Activated CD8-positive, alpha-beta memory T cell treated with anti-CD3 and anti-CD28 coated beads for 36 hours (primary cell): ENCODE measurements around the gene CAMKK1. TPM values are rescaled to one million over a fixed set of nuclear protein-coding genes. Genes with fewer than 3 reads are reported as not detected.

ENCODE experiments used
- CTCF ChIA-PET: fragments of 350-600 bp; sonication (Branson Sonifier 250); formaldehyde crosslinking; loops from one replicate; lab custom pipeline; 2021; ENCODE audit warnings: antibody characterized with exemption; lab: Charles Lee
- POLR2A ChIA-PET: fragments of 350-600 bp; sonication (Branson Sonifier 250); formaldehyde crosslinking; loops from one replicate; lab custom pipeline; 2021; ENCODE audit warnings: antibody characterized with exemption; lab: Charles Lee
- total RNA-seq, 2 experiments: library from RNA; stranded (reverse); gene quantifications; one replicate each; pipeline ENCODE4 v1.2.3, GENCODE V29; 2021

The CAMKK1 gene
- total RNA-seq, 2 experiments from 2014 or later, result 3.1 to 3.5 TPM

DNA sequence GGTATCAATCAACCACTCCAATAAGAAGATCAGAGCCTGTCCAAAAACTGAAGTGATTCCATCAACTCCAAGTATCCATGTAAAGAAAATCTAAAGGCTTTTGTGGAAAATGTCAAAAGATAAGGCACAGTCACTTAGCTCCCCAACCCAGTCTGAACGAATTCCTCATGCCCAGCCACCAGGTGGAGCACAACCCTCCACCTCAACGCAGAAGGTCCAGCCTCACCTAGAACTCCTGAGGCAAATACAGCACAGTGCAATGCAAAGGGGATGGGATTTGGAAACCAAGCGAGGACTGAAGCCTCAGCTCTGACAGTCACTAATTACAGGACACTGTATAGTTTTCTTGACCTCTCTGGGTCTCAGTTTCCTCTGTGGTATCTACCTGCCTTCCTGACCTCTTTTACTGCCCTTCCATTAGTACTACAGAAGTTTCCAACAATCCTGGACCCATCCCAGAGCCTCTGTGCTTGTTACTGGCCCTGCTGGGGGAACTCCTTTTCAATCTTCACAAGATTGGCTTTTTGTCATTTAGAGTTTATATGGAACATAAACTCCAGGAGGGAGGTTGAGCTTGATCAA lies 48.8 kb downstream of the CAMKK1 start:
- ChIA-PET POLR2A (interaction anchor here (0.7 to 1.3 kb wide), 2 partner anchors 121 to 900 kb away, joined by 3 read pairs; partner anchors contain the start of gene HASPIN), CTCF (interaction anchor here (0.6 to 5.2 kb wide), 9 partner anchors 16 to 332 kb away, joined by 3 to 44 read pairs (median 3); partner anchors contain the start of gene ATP2A3)

- POLR2A ChIA-PET, result interaction anchor here (0.7 kb wide), 1 partner anchor 192 kb away, joined by 7 read pairs; no protein-coding TSS in a partner anchor
- CTCF ChIA-PET, result interaction anchor here (1.3 to 2.5 kb wide), 3 partner anchors 8 to 143 kb away, joined by 3 to 14 read pairs (median 5); partner anchors contain the start of gene NCBP3
These were observed 54.6 kb downstream of the CAMKK1 start for GRCh38 chr17:3838206-3838605.

DNA sequence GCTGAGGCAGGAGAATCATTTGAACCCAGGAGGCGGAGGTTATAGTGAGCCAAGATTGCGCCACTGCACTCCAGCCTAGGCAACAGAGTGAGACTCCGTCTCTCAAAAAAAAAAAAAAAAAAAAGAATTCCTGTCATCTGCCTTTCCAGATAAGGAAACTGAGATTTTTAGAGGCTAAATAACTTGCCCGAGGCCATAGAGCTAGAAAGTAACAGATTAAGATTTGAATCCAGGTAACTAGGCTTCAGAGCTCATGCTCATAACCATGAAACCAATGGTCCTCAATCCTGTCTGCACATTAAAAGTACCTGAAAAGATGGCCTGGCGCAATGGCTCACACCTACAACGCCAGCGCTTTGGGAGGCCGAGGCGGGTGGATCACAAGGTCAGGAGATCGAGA lies 56.3 kb downstream of the CAMKK1 start:
- POLR2A ChIA-PET, result no interaction called here
- CTCF ChIA-PET, result interaction anchor here (0.7 kb wide), 1 partner anchor 9 kb away, joined by 4 read pairs; no protein-coding TSS in a partner anchor

DNA sequence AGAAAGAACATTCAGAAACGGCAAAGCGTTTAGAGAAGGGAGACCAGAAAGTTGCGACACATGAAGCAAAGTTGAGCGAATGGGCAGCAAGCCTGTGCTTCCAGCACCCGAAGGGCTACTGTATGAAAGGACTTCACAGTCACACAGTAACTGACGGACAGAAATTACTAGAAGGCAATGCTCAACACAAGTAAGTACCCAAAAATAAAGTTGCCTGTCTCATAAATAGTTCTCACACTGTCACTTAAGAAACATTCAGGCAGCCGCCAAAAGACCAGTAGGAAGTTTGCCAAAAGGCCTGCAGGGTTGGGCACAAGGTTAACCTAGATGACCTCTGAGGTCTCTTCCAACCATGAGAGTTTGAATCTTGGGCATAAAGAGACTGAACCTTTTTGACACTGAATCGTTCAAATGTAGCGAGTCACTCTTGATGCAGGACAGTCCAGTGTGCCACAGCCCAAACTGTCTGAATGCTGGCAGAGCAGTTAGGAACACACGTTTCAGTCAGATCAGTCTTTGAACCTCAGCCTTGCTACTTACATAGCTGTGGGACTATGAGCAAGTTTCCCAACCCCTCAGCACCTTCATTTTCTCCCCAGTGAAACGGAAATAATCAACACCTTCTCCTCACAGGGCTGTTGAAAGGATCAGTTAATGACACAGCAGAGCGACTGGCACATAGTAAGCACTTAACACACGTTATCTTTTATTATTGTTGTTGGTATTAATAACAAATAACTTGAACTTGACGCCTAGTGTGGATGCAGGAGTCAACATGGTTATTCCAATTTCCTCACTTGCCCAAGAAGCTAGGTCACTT lies 57.2 kb downstream of the CAMKK1 start:
- CTCF ChIA-PET, result interaction anchor here (2.0 kb wide), 1 partner anchor 97 kb away, joined by 8 read pairs; no protein-coding TSS in a partner anchor
- POLR2A ChIA-PET, result no interaction called here

DNA sequence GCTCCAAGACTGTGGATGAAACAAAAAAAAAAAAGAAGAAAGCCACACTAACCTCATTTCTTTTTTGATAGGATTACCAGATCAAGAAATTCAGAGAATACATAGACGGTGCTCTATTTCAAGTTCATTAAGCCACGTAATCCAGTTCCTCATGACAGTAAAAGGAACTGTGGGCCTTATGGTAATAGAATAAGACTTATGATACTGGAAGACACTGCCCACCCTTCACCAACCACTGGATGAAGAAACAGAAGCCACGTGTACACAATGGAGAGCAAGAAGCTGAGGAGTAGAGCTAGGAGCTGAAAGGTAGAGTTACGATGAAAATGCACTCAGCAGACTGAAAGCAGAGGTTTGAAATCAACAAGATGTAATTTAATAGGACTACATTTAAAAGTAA lies 58.0 kb downstream of the CAMKK1 start:
- ChIA-PET CTCF (interaction anchor here (2.0 kb wide), 1 partner anchor 97 kb away, joined by 8 read pairs; no protein-coding TSS in a partner anchor), POLR2A (no interaction called here)

DNA sequence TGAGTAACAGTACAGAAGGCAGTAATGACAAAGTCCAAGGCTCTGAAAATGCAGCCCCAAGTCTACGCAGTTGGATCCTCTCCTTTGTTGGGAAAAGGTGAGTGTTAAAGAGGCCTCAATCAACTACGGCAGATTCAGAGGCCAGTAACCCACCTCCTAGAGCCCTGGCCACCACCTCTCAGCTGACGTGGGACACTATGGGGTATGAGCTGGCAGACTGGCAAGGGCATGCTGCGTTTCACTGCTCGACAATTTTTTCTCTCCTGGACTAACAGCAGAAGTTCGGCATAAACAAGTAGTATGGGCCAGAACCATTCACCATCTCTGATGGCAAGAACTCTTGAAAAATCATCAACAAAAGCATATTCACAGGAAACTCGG lies 64.0 kb downstream of the CAMKK1 start:
- ChIA-PET POLR2A (no interaction called here), CTCF (interaction anchor here (0.7 to 4.9 kb wide), 6 partner anchors 10 to 99 kb away, joined by 3 to 111 read pairs (median 10); partner anchors contain the start of gene NCBP3)

DNA sequence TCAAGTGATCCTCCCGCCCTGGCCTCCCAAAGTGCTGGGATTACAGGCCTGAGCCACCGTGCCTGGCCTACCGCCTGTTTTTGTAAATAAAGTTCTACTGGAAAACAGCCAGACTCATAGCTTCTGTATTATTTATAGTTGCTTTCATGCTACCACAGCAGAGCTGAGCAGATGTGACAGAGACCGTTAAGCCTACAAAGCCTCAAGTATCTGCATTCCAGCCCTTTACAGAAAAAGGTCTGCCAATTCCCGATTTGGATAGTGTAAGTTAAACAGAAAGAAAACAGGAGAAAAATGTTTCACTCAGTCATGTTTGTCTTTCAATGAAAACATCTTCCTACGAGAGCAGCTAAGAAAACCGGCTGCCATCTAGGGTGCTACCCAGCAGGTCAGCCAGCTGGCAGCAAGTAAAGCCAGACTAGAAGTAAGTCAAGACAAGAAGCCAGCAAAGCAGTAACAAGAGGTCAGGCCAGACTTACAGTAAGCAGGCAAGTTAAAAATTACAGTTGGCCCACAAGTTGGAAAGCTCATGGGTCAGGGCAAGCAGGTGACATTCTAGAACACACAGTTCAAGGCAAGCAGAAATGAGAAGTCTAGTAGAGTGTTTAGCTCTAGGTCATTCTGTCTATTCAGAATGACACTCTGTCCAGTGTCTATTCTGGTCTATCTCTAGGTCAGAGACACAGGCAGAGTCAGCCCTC lies 64.6 kb downstream of the CAMKK1 start:
- CTCF ChIA-PET, result interaction anchor here (0.7 to 4.9 kb wide), 13 partner anchors 10 to 146 kb away, joined by 3 to 111 read pairs (median 6); partner anchors contain the start of genes HASPIN, ITGAE and NCBP3
- POLR2A ChIA-PET, result no interaction called here

DNA sequence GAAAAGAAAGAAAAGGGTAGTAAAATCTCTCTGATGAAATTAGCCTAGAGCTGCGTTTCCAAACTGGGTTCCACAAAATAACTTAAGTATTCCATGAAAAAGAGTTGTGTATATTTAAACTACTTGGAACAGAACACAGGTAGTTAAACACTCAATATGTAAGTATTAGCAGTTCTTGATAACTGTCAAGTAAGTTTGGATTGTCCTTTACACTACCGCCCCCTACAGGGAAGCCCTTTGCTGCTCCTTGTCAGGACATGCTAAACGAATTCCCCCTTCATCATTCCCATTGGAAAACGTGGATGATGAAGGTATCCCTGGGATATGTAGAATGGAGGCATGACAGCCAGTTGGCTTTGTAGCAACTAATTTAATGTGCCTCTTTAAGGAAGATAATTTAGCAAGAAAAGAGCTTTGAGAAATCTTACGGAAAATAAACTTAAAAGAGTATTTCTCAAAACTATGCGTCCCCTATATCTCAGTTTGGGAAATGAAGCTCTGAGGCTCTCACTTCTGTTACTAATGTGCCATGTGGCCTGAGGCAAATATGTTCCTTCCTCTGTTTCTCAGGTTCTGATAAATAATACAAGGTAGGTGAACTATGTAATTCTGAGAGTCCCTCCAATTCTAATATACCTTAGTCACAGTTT lies 65.6 kb downstream of the CAMKK1 start:
- CTCF ChIA-PET, result interaction anchor here (0.6 to 4.9 kb wide), 24 partner anchors 9 to 145 kb away, joined by 3 to 111 read pairs (median 4); partner anchors contain the start of genes HASPIN, ITGAE and NCBP3
- POLR2A ChIA-PET, result interaction anchor here (0.6 kb wide), 2 partner anchors 98 to 201 kb away, joined by 5 read pairs; no protein-coding TSS in a partner anchor

- POLR2A ChIA-PET, result no interaction called here
These were observed 66.7 kb downstream of the CAMKK1 start for GRCh38 chr17:3826191-3826590.

GRCh38 chr17:3821101-3821500 lies 71.8 kb downstream of the CAMKK1 start:
- CTCF ChIA-PET, result no interaction called here
- POLR2A ChIA-PET, result no interaction called here

More at GRCh38 chr17:3826191-3826590, 66.7 kb downstream of the CAMKK1 start:
- CTCF ChIA-PET, result interaction anchor here (0.8 to 4.9 kb wide), 11 partner anchors 9 to 142 kb away, joined by 3 to 111 read pairs (median 6); partner anchors contain the start of genes HASPIN and NCBP3

DNA sequence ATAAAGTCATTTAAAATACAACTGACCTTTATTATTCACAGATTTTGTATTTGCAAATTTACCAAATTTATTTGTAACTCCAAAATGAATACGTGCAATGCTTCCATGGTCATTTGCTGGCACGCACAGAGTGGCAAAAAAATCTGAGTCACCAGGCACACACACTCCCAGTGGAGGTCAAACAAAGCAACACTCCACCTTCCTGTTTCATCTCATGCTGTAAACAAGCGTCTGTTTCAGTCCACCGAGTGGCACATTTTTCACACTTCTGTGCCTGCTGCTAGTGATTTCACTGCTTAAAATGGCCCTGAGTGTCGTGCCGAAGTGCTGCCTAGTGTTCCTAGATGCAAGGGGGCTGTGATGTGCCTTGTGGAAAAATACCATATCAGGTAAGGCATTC lies 74.1 kb downstream of the CAMKK1 start:
- ChIA-PET CTCF (interaction anchor here (2.2 kb wide), 1 partner anchor 9 kb away, joined by 7 read pairs; no protein-coding TSS in a partner anchor), POLR2A (no interaction called here)

DNA sequence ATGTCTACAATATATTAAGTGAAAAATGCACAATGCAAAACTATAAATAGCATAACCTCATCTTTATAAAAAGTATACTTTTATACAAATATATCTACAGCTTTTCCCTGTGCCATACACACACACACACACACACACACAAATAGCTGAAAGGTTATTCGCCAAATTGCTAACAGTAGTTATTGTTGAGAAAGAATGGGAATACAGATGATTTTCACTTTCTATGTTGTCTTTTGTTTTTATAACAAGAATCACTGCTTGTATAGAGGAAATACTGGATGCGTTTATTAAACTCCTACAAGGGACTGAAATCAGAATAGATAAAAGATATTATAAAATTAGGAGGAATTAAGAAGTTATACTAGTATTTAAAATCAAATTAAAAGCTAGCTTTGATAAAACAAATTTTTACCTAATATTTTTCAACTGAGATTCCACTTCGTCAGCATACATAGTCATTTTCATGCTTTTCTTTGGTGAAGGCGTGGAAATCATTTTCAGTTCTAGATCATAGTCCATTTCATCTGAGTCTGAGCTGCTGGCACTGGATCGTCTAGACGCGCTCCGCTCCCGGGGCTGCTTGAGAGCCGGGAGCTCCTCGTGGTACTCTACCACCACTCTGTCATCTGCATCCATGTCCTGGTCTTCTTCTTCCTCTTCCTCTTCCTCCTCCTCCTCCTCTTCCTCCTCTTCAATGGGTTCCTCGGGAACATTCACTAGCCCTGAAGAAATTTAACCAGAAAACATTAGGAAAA lies 74.8 kb downstream of the CAMKK1 start:
- ChIA-PET CTCF (interaction anchor here (2.1 to 2.7 kb wide), 3 partner anchors 9 to 83 kb away, joined by 7 to 9 read pairs (median 8); no protein-coding TSS in a partner anchor), POLR2A (interaction anchor here (0.5 kb wide), 1 partner anchor 79 kb away, joined by 4 read pairs; no protein-coding TSS in a partner anchor)

GRCh38 chr17:3815925-3816324 lies 76.9 kb downstream of the CAMKK1 start:
- POLR2A ChIA-PET, result no interaction called here
- CTCF ChIA-PET, result interaction anchor here (1.7 to 2.7 kb wide), 2 partner anchors 78 to 81 kb away, joined by 8 read pairs; no protein-coding TSS in a partner anchor

DNA sequence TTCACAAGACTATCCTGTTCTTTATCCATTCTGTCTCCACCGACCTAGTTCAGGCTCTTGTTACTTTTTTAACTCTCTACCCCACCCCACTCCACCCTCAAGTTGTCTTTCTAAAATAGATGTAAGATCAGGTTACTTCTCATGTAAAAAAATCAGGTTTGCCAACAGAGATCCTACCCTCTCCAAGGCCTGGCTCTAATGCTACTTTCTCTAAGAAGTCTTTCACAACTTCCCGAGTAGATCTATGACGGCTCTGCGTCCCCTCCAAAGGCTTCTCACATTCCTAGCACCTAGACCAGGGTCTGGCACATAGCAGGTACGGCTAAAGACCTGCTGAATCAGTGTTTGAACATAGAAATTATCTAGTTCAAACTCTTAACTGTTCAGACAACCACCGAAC lies 77.7 kb downstream of the CAMKK1 start:
- ChIA-PET POLR2A (no interaction called here), CTCF (interaction anchor here (0.7 to 1.7 kb wide), 2 partner anchors 11 to 77 kb away, joined by 3 to 8 read pairs; no protein-coding TSS in a partner anchor)

DNA sequence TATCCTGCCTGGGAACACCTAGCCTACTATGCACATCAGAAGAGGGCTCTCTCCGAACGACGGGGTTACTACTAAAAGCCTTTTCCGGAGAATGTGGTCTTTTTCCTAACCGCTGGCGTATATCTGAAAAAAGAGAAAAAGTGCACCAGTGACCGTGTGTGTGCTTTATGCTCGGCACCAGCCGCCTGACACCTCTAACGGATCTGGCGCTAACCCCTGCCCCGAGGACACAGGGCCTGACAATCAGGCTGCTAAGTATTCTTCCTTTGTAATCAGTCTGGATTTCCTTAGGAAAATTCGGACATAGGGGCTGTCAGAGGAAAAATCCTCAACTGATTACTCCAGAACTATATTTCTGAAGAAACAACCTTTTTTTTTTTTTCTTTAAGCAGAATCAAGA lies 78.5 kb downstream of the CAMKK1 start:
- ChIA-PET POLR2A (no interaction called here), CTCF (interaction anchor here (0.7 to 1.7 kb wide), 2 partner anchors 11 to 77 kb away, joined by 3 to 8 read pairs; no protein-coding TSS in a partner anchor)

DNA sequence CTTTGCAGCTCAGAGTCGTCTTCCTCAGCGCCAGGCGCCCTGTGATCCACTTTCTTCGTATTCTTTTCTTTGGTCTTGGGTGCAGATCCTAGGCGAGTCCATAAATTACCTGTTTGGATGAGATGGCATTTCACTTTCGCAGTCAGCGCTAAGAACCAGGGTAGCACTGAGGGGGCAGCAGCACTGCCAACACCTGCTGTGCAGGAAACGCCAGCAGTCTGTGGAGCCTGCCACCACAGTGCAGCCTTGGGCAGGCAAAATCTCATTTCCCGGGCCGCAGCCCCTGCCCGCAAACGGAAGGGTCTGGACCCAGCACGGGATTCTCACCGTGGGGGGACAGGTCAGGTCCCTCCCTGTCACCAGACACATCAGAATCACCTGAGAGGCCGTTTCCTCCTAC lies 79.7 kb downstream of the CAMKK1 start:
- CTCF ChIA-PET, result interaction anchor here (1.4 kb wide), 1 partner anchor 75 kb away, joined by 7 read pairs; no protein-coding TSS in a partner anchor
- POLR2A ChIA-PET, result no interaction called here

- POLR2A ChIA-PET, result no interaction called here
- CTCF ChIA-PET, result interaction anchor here (1.4 kb wide), 1 partner anchor 75 kb away, joined by 7 read pairs; no protein-coding TSS in a partner anchor
These were observed 80.1 kb downstream of the CAMKK1 start for GRCh38 chr17:3812771-3813170.
